Psoas muscle (tissue), 8 donors: ENCODE measurements around the gene ADCY9. TPM values are rescaled to one million over a fixed set of nuclear protein-coding genes. Genes with fewer than 3 reads are reported as not detected.

Experiments
- ATAC-seq, 4 donors: fragments of 200-7000 bp; cut with Tn5 transposase; one replicate each; pipeline ENCODE4 v1.9.1; 2020; ENCODE audit warnings: moderate library complexity in 3 of 4, mild to moderate bottlenecking in 2 of 4
- DNase-seq, 2 donors: peaks; one replicate each; pipeline ENCODE4 v3.0.0-alpha.2; 2020
- H3K27ac ChIP-seq: fragments of 200-600 bp; one replicate; pipeline ENCODE4 v1.8.0; 2022
- H3K27me3 ChIP-seq, 3 donors: fragments of 200-600 bp in 1 of 3; one replicate each; pipeline versions ENCODE4 v1.6.1 to v1.8.0; 2013 to 2022; ENCODE audit warnings: low read length in 2 of 3, mild to moderate bottlenecking in 2 of 3, moderate library complexity in 1 of 3; ENCODE audit not compliant: insufficient read depth in 3 of 3
- H3K36me3 ChIP-seq, 2 donors: fragments of 200-600 bp in 1 of 2; one replicate each; pipeline versions ENCODE4 v1.6.1 to v1.8.0; 2013 to 2022; ENCODE audit warnings: low read depth in 1 of 2, mild to moderate bottlenecking in 1 of 2, moderate library complexity in 1 of 2; ENCODE audit not compliant: insufficient read depth in 1 of 2
- H3K4me1 ChIP-seq: fragments of 200-600 bp; one replicate; pipeline ENCODE4 v1.8.0; 2022
- H3K4me3 ChIP-seq: fragments of 200-600 bp; one replicate; pipeline ENCODE4 v1.8.0; 2022; ENCODE audit warnings: mild to moderate bottlenecking
- H3K9me3 ChIP-seq: fragments of 200-600 bp; one replicate; pipeline ENCODE4 v1.8.0; 2022
- WGBS, 3 donors: extraction: QIAGEN DNeasy Blood & Tissue Kit; methylation state at CpG; one replicate each; pipeline versions ENCODE4 v1.1.6 to v1.1.7; 2013; 5-methylcytosine and 5-hydroxymethylcytosine counted together
- intact Hi-C, 2 donors: fragments of 100-400 bp; cut with DNase I; formaldehyde crosslinking; loops; one replicate each; pipeline versions ENCODE4 v1.11.0 to v1.14.2; 2022
- polyA plus RNA-seq, 3 donors: library from polyadenylated mRNA; stranded (reverse); fragments of 200-250 nt; gene quantifications; one replicate each; pipeline ENCODE4 v1.2.3, GENCODE V29; 2013
- total RNA-seq, 4 donors: library from RNA; stranded (reverse); fragmentation: NEBNext Ultra II Directional in 2 of 4; extraction: Animal tissue kit (Norgen Biotek cat#: 25700) in 2 of 4; gene quantifications; one replicate each; pipeline versions ENCODE4 v1.2.1 to v1.2.4, GENCODE V29; 2021 to 2023
- TF ChIP-seq, protein P1 (sequence below): fragments of 200-600 bp; IDR thresholded peaks from one replicate; pipeline ENCODE4 v1.8.0; 2022; ENCODE audit warnings: antibody characterized with exemption
- donor health status: healthy with polysubstance abuse.
- donor health status: DM: no; HTN: no; CAD: no; lungs with moderate emphysema.
- donor health status: Bipolar disorder and iron deficiency.
- donor health status: healthy.
- donor health status: DM: yes; HTN: yes; CAD: no.
- donor health status: DM: no; HTN: no; CAD: no.
- donor health status: DM: no; HTN: no; CAD: no.
- donor health status: DM: yes; HTN: yes; CAD: no.

Gene ADCY9
- total and polyA plus RNA-seq, 7 donors, result 9.0 to 134 (median 44.9) TPM

DNA sequence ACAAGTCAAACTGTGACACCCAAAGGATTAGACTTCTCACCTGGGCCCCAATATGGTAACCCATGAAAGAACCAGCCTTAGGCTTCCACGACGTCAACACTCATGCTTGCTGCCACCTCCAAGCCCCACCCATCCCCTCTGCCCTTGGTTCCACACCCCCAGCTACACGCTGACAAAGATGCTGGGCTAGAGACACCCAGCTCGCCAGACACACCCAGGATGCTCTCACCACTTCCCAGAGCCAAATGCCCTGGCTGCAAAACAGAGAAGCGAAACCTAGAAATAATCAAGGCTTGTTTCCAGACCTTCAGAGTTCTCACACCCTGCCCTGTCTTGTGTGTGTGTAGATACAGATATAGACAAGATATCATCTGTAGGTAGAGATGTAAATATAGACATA, 26.0 kb upstream of the ADCY9 start:
- H3K36me3 ChIP-seq, result no peaks in the 10 kb centered on the region
- 67 to 80% (median 72%) methylated on average over 5 of the region's 5 CpGs for WGBS, 3 donors
- H3K4me1 ChIP-seq, result no peaks in the 10 kb centered on the region
- intact Hi-C loops, result no loop called here
- no peak overlapping the region for H3K27ac ChIP-seq
- TF ChIP-seq, protein P1, sequence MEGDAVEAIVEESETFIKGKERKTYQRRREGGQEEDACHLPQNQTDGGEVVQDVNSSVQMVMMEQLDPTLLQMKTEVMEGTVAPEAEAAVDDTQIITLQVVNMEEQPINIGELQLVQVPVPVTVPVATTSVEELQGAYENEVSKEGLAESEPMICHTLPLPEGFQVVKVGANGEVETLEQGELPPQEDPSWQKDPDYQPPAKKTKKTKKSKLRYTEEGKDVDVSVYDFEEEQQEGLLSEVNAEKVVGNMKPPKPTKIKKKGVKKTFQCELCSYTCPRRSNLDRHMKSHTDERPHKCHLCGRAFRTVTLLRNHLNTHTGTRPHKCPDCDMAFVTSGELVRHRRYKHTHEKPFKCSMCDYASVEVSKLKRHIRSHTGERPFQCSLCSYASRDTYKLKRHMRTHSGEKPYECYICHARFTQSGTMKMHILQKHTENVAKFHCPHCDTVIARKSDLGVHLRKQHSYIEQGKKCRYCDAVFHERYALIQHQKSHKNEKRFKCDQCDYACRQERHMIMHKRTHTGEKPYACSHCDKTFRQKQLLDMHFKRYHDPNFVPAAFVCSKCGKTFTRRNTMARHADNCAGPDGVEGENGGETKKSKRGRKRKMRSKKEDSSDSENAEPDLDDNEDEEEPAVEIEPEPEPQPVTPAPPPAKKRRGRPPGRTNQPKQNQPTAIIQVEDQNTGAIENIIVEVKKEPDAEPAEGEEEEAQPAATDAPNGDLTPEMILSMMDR, result no peak
- DNase-seq (no peak), ATAC-seq (no peak)
- no peaks in the 10 kb centered on the region for H3K27me3 ChIP-seq
- H3K4me3 ChIP-seq, result no peak overlapping the region
- no peaks in the 10 kb centered on the region for H3K9me3 ChIP-seq

DNA sequence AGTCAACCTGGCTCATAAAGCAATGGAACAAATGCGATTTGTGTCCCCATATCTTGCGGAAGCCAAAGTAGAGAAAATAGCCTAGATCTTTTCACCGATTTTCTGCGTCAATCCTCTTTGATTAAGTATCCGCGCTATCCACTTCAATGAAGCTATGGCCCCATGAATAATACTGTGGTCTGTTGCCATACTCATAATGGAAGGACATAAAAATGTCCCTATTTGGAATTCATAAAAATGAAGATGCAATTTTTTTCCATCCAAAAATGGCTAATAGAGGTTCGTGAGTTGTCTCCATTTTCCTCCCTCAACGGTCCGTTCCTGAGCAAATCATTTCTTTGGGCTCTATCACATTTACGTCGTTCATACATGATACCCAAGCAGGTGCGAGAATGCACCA, 25.4 kb upstream of the ADCY9 start:
- Histone ChIP-seq H3K36me3 (no peaks in the 10 kb centered on the region), H3K27ac (no peak overlapping the region), H3K27me3 (no peaks in the 10 kb centered on the region), H3K9me3 (no peaks in the 10 kb centered on the region), H3K4me3 (no peak overlapping the region), H3K4me1 (no peaks in the 10 kb centered on the region)
- WGBS, 3 donors, result 92 to 94% (median 93%) methylated on average over 12 of the region's 12 CpGs
- DNase-seq (no peak), ATAC-seq (no peak)
- TF ChIP-seq, protein P1, result no peak
- intact Hi-C loops, result no loop called here

DNA sequence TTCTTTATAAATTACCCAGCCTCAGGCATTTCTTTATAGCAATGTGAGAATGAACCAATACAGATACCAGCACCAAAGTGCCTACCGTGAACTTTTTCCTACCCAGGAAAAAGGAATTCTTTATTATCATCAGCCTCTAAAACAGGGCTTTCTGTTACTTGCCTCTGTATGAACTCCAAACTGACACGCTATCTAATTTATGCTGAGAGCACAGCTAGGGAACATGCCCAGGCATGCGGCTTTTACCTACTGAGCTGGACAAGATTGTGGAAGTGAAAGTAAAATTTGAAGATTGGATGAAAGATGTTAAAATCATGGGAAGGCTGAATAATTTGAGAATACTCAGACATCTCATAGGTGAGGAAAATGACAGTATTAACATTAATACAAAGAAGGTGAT, 24.4 kb upstream of the ADCY9 start:
- no peak for DNase-seq
- Histone ChIP-seq H3K4me1 (no peaks in the 10 kb centered on the region), H3K27ac (no peak overlapping the region), H3K9me3 (no peaks in the 10 kb centered on the region), H3K36me3 (no peaks in the 10 kb centered on the region), H3K4me3 (no peak overlapping the region), H3K27me3 (no peaks in the 10 kb centered on the region)
- intact Hi-C loops, result no loop called here
- TF ChIP-seq, protein P1, result no peak
- WGBS, 3 donors, result 84 to 88% (median 85%) methylated on average over 3 of the region's 3 CpGs
- ATAC-seq, result no peak

DNA sequence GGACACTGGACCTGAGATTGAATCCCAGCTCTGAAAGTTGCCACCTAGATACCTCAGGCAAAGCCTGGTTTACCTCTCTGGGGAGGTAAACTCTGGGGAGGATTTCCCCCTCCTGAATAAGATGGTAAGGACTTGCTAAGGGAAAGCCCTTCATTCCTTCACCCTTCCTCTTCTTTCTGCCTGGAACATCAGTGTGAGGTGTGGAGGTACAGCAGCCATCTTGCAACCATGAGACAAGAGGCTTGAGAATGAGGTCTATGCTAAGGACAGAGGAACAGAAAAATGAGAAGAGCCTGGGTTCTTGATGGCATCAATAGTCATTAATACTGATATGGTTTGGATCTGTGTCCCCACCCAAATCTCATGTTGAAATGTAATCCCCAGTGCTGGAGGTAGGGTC, 23.7 kb upstream of the ADCY9 start:
- ATAC-seq (no peak), DNase-seq (no peak)
- Histone ChIP-seq H3K9me3 (no peaks in the 10 kb centered on the region), H3K4me3 (no peak overlapping the region), H3K27ac (no peak overlapping the region), H3K27me3 (no peaks in the 10 kb centered on the region), H3K4me1 (no peaks in the 10 kb centered on the region), H3K36me3 (no peaks in the 10 kb centered on the region)
- TF ChIP-seq, protein P1, result no peak
- intact Hi-C loops, result no loop called here

DNA sequence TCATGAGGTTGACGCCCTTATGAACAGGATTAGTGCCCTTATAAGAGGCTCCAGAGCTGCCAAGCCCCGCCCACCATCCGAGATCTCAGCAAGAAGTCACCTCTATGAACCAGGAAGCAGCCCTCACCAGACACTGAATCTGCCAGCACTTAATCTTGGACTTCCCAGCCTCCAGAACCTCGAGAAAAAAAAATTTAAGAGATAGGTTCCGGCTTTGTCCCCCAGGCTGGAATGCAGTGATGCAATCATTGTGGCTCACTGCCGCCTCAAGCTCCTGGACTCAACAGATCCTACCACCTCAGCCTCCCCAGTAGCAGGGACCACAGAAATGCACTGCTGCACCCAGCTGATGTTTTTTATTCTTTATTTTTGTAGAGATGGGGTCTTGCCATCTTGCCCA, 22.5 kb upstream of the ADCY9 start:
- DNase-seq (no peak), ATAC-seq (no peak)
- H3K9me3 ChIP-seq, result no peaks in the 10 kb centered on the region
- intact Hi-C loops, result no loop called here
- no peaks in the 10 kb centered on the region for H3K4me1 ChIP-seq
- H3K27ac ChIP-seq, result no peak overlapping the region
- H3K27me3 ChIP-seq, result no peaks in the 10 kb centered on the region
- H3K4me3 ChIP-seq, result no peak overlapping the region
- TF ChIP-seq, protein P1, result no peak
- no peaks in the 10 kb centered on the region for H3K36me3 ChIP-seq
- WGBS, 3 donors, result 88 to 89% (median 89%) methylated on average over 6 of the region's 6 CpGs
